Measurements from ENCODE around the gene EARS2. TPM values are rescaled to one million over a fixed set of nuclear protein-coding genes. Genes with fewer than 3 reads are reported as not detected.

EARS2 gene
- total and polyA plus RNA-seq, 9 of the 15 experiments (the other 6 are each of a cell fraction or from before 2014, with no cell fraction given), result 17.6 to 58.6 (median 36.3) TPM

DNA sequence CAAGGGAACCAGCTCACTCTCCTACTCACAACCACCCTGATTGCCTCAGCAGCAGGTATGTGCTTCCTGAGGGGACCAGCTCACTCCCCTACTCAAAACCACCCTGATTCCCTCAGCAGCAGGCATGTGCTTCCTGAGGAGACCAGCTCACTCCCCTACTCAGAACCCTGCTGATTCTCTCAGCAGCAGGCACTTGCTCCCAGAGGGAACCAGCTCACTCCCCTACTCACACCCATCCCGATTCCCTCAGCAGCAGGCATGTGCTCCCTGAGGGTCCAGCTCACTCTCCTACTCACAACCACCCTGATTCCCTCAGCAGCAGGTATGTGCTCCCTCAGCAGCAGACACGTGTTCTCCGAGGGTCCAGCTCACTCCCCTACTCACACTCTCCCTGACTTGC is 78.0 kb downstream of the EARS2 start:
- no peak overlapping the region for H3K27ac ChIP-seq (ENCODE audit: extremely low read depth, low read depth, low read length)
- in situ Hi-C loops (cut with MboI), result no loop called here
- H2AFZ ChIP-seq (ENCODE audit: low read depth, low read length), result no peak overlapping the region
- no peak overlapping the region for H3K9ac ChIP-seq (ENCODE audit: insufficient read depth in 1 of 2, low read depth in 2 of 2, low read length in 2 of 2)
- WGBS (ENCODE audit: insufficient coverage, low coverage, missing lambda C conversion rate), result 97% methylated on average over 3 of the region's 3 CpGs
- H3K4me3 ChIP-seq, result no peak overlapping the region
- H4K20me1 ChIP-seq (replicated peaks; ENCODE audit: control insufficient read depth, insufficient read depth, low read length), result 0 out of 2 replicates have a peak, but pooled peaks cover 7% of the 10 kb centered on the region
- ATAC-seq (no peak), DNase-seq (ENCODE audit: extremely low read depth in 1 of 4, low spot score in 3 of 4) (no peak), FAIRE-seq (no peak)
- no peaks in the 10 kb centered on the region for H3K79me2 ChIP-seq (ENCODE audit: control insufficient read depth, insufficient read depth, low read length)
- H3K4me1 ChIP-seq (replicated peaks in 1 of 2; ENCODE audit: control insufficient read depth in 2 of 2, insufficient read depth in 2 of 2, low read length in 2 of 2), result no peaks in the 10 kb centered on the region
- no peak overlapping the region for H3K4me2 ChIP-seq (ENCODE audit: insufficient read depth, low read length)
- no peaks in the 10 kb centered on the region for H3K27me3 ChIP-seq (ENCODE audit: control insufficient read depth in 2 of 2, insufficient read depth in 2 of 2, low read length in 2 of 2)
- H3K36me3 ChIP-seq (ENCODE audit: control insufficient read depth, insufficient read depth, low read length), result peaks cover 90% of the 10 kb centered on the region
- TF ChIP-seq, protein P1, sequence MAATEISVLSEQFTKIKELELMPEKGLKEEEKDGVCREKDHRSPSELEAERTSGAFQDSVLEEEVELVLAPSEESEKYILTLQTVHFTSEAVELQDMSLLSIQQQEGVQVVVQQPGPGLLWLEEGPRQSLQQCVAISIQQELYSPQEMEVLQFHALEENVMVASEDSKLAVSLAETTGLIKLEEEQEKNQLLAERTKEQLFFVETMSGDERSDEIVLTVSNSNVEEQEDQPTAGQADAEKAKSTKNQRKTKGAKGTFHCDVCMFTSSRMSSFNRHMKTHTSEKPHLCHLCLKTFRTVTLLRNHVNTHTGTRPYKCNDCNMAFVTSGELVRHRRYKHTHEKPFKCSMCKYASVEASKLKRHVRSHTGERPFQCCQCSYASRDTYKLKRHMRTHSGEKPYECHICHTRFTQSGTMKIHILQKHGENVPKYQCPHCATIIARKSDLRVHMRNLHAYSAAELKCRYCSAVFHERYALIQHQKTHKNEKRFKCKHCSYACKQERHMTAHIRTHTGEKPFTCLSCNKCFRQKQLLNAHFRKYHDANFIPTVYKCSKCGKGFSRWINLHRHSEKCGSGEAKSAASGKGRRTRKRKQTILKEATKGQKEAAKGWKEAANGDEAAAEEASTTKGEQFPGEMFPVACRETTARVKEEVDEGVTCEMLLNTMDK (IDR thresholded peaks at IDR 0.05; ENCODE audit: borderline replicate concordance, insufficient read depth, low read depth, low read length, poor library complexity, severe bottlenecking), result no peak
- TF ChIP-seq KAT8 (IDR thresholded peaks at IDR 0.05; ENCODE audit: low read depth), result no peak
- TF ChIP-seq, protein P2, sequence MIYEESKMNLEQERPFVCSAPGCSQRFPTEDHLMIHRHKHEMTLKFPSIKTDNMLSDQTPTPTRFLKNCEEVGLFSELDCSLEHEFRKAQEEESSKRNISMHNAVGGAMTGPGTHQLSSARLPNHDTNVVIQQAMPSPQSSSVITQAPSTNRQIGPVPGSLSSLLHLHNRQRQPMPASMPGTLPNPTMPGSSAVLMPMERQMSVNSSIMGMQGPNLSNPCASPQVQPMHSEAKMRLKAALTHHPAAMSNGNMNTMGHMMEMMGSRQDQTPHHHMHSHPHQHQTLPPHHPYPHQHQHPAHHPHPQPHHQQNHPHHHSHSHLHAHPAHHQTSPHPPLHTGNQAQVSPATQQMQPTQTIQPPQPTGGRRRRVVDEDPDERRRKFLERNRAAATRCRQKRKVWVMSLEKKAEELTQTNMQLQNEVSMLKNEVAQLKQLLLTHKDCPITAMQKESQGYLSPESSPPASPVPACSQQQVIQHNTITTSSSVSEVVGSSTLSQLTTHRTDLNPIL (CRISPR knock-in tag; IDR thresholded peaks at IDR 0.05), result no peak
- TF ChIP-seq ZNF764 (CRISPR knock-in tag; IDR thresholded peaks at IDR 0.05; ENCODE audit: low read depth), result no peak
- no peak for TF ChIP-seq ATF1 (CRISPR knock-in tag; IDR thresholded peaks at IDR 0.05)
- TF ChIP-seq ATF1 (tag; IDR thresholded peaks at IDR 0.05), result no peak
- no peak for TF ChIP-seq NCOA2 (IDR thresholded peaks at IDR 0.05; ENCODE audit: partially characterized antibody in 2 of 2)
- no peak for TF ChIP-seq RBM25 (IDR thresholded peaks at IDR 0.05; ENCODE audit: low read depth, low read length, severe bottlenecking)
- TF ChIP-seq GTF2E2 (tag; IDR thresholded peaks at IDR 0.05), result no peak
- no peaks in the 10 kb centered on the region for H3K9me1 ChIP-seq (ENCODE audit: control insufficient read depth, insufficient read depth, low read length)
- BruUV-seq (replicated peaks), result no TSS peak
- POLR2A ChIA-PET, result interaction anchor here (1.1 to 3.4 kb wide), 3 partner anchors 10 to 19 kb away, joined by 3 to 18 read pairs (median 9); no protein-coding TSS in a partner anchor
- CTCF ChIA-PET (ENCODE audit: low intra/inter-chr PET ratio), result no interaction called here
- no peaks in the 10 kb centered on the region for H3K9me3 ChIP-seq (replicated peaks; ENCODE audit: control insufficient read depth, insufficient read depth, low read depth, low read length)
- intact Hi-C loops (cut with micrococcal nuclease), result no loop called here
